GM19025 (cell line): ENCODE results near the gene CACNA1A.
"Not testable (repeated sequence)": the region's sequence is repeated elsewhere in the genome, so short reads cannot be mapped to it uniquely, and the experiment has no call there.

Experiments used
- ATAC-seq: cut with Tn5 transposase; IDR thresholded peaks from one replicate; pipeline ENCODE4 v1.9.1; 2021; ENCODE audit warnings: mild to moderate bottlenecking, low read depth, moderate library complexity; ENCODE audit not compliant: unreplicated experiment

The CACNA1A gene

DNA sequence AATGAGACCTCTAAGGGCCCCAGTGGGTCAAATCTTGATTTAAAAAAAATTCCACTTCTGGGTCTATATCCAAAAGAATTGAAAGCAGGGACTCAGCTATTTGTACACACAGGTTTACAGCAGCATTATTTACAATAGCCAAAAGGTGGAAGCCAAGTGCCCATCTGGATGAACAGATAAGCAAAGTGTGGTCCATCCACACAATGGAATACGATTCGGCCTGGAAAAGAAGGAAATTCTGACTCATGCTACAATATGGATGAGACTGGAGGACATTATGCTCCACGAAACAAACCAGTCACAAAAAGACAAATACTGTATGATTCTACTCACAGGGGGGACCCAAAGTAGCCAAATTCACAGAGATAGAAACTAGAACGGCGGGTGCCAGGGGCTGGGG lies 76.7 kb downstream of the CACNA1A start:
- no peak for ATAC-seq

GRCh38 chr19:13428352-13428751 lies 77.9 kb downstream of the CACNA1A start:
- no peak for ATAC-seq

GRCh38 chr19:13427273-13428051 lies 78.8 kb downstream of the CACNA1A start:
- ATAC-seq = no peak

DNA sequence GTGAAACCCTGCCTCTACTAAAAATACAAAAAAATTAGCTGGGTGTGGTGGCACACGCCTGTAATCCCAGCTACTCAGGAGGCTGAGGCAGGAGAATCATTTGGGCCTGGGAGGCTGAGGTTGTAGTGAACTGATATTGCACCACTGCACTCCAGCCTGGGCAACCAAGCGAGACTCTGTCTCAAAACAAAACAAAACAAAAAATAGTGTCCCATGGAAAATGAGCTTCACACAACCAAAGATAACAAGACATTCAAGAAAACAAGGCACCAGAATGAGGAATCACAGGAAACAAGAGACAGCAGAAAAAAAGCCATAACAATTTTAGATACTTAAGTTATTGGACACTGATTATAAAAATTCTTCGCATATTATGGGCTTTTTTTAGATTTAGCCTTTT lies 80.4 kb downstream of the CACNA1A start:
- ATAC-seq = not testable (repeated sequence)

DNA sequence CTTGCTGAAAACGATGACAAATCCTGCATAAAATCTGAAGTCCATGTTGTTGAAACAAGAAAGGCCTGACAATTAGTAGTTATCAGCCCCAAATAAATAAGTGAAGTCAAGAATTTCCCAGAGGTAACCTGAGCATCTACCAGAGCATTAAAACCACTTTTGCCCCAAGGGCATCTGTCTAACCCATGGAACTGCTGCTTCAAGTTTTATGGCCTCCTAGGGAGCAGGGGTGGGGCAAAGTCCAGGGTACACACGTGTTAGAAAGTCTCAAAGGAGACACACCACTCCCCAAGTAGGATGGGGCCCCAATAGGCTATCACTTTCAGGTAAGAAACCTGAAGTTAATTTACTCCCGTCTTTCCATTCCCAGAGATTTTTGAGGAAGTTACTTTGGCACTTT lies 81.1 kb downstream of the CACNA1A start:
- no peak for ATAC-seq

- ATAC-seq = no peak
Observed at GRCh38 chr19:13420780-13421179, 85.5 kb downstream of the CACNA1A start.

GRCh38 chr19:13417054-13417453 lies 89.2 kb downstream of the CACNA1A start:
- no peak for ATAC-seq

DNA sequence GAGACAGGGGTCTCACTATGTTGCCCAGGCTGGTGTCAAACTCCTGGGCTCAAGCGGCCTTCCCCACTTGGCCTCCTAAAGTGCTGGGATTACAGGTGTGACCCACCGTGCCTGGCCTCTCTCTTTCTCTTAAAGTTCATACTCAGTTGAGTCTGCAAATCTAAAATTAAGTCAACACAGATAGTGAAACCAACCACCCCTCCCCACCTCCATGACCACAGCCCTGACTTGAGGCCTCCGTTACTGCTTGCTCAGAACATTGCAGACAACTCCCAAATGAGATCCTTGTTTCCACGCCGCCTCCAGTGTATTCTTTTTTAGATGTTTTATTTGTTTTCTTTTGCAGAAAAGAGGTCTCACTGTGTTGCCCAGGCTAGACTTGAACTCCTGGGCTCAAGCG lies 94.4 kb downstream of the CACNA1A start:
- ATAC-seq = no peak

DNA sequence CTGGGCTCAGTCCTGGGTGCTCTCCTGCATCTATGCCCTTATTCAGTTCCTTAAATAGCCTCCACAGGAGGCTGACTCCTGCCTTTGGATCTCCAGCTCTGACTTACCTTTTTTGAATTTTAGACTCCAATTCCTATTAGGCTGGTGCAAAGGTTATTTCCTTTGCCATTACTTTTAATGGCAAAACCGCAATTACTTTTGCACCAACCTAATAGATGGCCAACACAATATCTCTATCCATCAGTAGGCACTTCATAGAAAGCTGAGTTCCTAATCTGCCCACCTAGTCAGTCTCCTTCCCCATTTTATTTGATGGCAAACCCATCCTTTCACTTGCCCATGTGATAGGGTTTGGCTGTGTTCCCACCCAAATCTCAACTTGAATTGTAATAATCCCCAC lies 95.3 kb downstream of the CACNA1A start:
- ATAC-seq = no peak

DNA sequence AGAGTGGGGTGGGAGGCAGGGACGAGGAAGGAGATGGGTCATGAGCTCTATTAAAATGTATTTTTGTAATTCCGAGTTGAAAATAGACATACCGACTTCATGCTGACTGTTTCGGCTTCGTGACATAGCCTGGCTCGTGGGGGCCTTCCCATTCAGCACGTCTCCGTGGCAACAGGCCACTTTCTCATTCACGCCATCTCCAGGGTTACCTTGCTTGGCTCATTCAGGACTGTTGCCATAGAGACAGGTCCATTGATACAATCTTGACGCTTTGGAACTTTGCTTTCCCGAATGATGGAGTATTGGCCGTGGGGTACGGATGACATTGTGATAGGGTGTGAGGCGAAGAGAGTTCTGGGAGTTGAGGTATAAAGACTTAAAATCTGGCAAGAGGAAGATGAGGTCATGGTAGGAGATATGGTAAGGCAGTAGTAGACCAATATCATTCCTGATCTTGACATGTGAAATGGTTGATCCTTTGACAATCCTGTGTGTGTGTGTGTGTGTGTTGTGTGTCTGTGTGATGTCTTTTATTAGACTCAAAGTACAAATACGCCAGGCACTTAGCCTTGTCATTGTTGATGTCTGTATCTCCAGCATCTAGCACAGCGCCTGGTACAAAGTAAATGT lies 97.3 kb downstream of the CACNA1A start:
- no peak for ATAC-seq

DNA sequence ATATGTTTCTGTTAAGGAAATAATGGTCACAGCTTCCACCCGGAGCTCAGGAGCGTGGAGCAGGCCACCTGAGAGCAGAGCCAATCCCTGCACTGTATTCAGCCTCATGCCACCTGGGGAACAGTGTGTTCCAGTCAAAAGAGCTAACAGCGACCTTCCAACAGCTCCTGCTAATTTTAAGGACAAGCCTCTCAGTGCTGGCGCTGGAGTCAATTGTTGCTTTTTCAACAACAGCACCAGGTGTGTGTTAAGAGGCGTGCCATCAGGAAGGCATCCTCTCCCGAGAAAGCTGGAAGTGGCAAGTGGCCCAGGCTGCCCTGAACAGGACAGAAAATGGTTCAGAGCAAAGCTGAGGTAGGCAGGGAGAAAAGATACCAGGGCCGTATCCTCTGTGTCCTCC lies 102.0 kb downstream of the CACNA1A start:
- no peak for ATAC-seq

DNA sequence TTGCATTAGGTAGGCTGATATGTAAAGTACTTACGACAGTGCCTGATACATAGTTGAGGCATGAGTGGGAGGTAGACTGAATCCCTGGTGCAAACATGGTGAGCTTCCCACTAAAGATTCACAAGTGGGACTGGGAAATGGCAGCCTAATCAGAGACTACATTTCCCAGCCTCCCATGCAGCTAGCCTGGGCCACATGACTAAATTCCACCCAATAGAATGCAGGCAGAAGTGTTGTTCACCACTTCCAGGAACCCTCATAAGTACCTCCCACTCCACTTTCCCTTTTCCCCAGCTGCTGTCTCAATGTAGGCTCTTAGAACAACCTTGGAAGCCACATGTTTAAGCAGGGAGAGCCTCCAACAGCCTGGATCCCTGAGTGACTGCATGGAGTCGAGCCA lies 104.9 kb downstream of the CACNA1A start:
- no peak for ATAC-seq

DNA sequence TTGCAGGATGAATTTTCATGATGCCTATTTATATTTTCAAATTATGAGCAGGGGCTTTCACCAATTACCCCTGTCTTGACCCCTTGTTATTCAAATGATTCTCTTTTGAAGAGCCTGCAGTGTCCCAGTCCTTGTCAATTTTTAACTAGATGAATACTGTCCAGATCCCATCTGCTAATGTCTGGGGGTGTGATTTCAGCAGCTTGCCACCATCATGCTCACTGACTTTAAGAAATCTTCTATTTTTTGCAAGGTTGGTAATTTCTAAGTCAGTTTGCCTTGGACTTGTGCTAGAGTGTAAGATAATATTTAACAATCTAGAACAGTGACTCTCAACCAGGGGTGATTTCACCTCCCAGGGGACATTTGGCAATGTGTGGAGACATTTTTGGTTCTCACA lies 106.0 kb downstream of the CACNA1A start:
- no peak for ATAC-seq

DNA sequence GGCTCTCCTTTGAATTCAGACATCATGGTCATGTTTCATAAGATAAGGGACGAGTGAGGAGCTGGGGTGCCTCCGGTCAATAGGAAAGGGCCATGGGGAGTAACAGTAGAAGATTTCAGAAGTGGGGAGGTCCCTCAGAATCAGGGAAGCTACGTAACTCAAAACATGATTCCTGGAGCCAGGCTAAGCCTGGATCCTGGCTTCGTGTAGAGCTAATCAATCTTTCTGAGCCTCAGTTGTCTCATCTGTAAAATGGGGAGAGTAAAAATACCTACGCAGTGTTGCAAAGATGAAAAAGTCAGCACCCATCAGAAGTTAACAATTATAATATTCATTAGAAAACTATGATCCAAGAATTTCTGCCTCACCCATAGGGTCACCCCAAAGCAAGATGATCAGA lies 106.5 kb downstream of the CACNA1A start:
- no peak for ATAC-seq

DNA sequence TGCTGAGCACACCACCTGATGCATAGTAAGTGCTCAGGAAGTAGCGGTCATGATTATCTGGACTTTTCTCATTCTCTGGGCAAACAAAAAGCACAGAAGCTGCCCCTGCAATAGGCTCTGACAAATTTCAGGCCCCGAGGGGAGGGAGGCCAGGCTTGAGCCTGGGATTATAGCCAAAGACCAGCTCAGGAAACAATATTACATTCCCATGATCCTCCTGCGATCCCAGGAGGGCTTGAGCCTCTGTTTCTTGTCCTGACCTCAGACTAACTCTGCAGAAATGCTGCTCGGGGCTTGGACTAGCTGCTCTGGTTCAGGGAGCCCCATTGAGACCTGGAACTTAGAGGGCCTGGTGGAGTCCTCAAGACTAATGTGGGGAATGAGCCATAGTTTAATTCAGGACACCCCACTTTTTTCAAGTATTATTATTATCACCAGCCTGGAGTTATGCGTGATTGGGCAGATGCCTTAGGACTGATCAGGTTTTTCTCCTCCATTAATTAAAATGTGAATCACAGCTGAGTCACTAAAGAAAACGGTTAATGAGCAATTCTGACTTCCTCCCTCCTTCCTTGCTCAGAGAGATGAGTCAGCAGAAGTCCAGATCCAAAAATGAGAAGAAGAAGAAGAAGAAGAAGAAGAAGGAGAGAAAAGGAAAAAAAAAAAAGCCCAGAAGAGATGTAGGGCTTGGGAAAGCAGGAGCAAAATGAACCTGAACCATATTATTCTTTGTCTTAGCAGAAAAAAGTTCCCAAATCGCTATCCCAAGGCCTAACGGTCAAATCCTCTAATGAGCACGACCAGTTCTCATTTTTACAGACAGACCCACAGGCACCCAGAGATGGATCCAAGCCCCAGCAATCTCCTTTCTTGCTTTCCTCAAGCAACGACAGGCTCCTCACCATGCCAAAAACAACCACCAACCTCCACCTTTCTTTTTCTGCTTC lies 107.2 kb downstream of the CACNA1A start:
- ATAC-seq = no peak

DNA sequence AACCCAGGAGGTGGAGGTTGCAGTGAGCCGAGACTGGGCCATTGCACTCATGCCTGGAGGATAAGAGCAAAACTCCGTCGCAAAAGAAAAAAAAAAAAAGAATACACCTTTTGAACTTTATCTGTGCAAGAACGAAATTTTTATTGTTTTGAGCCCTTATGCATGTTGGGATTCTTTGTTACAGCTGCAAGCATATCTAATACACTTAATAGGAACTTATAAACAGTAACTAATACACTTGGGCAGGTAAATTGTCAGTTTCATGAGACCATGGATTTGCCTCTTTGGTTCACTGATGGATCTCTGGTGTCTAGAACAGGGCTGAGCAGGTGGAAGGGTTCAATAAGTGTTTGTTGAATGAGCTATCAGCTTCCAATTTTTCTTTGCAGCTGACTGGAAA lies 108.1 kb downstream of the CACNA1A start:
- ATAC-seq = no peak

DNA sequence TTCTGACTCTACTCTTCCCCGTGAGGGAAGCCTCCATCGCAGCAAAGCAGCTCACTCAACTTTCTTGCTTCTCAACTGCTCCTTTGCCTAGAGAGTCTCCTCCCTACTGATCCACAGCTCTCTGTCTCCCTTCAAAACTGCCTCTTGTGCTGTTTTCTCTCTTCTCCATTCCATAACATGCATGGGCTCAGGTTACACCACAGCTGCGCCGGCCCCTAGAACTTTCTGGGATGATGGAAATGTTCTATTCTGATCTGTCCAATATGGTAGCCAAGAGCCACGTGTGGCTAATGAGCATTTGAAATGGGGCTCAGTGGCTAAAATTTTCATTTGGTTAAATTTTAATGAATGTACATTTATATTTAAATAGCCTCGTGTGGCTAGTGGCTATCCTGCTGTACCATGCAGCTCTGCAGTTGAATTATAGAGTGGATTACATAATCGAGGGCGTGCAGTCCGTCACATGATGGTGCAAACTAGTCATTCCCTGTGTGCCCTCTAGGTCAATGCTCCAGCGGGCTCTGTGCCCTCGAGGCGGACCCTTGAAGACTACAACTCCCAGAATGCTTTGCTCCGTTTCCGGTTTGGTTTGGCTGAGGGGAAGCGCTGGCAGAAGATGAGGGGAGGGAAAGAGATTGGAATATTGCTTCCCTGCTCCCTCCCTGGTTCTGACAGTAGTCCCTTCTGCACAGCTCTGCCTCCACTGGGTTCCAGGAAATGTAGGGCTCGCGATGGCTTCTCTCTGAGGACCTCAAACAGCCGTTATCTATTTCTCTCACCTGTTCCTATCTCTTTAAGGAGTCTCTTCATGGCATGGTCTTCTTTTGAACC lies 109.8 kb downstream of the CACNA1A start:
- no peak for ATAC-seq

GRCh38 chr19:13382633-13382938 lies 123.7 kb downstream of the CACNA1A start:
- no peak for ATAC-seq

DNA sequence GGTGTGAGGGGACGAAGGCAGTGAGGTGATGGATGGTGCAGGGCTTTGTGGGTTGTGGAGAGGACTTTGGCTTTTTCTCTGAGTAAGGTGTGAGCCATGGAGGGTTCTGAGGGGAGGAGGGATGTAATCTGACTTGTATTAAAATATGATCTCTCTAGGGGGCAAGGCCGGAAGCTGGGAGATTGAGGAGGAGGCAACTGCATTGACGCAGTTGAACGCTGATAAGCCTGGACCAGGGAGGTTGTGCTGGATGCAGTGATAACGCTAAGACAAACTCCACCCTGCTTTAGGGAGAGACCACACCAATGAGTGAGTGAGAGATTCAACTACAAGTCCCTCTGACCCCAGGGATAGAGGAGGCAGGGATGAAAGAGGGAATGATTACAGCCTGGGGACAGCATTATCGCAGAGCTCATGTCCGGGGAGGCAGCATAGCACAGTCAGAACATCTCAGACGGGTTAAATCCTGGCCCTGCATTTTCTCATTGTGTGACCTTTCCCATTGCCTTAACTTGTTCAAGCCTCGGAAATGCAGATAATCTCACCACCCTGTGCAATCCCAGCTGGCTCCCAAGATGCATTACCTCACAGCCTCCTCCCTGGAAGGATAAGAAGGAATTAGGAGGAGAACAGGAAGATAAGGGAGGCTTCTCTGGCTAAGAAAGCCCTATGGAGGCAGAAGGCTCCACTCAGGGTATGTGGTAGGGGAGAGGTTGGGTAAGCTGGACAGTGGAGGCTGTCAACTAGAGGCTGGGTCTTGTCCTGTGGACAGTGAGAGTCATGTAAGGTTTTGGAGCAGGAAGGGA lies 124.2 kb downstream of the CACNA1A start:
- ATAC-seq = no peak

DNA sequence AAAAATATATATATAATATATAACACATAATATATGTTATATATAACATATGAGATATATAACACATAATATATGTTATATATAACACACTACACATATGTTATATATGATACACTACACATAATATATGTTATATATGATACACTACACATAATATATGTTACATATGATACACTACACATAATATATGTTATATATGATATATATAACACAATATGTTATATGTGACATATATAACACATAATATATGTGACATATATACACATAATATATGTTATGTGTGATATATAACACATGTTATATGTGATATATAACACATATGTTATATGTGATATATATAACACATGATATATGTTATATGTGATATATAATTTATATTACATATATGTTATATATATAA lies 129.7 kb downstream of the CACNA1A start:
- ATAC-seq = no peak
